Skin of body (tissue), 2 donors: ENCODE results near the gene PIGC. TPM values are rescaled to one million over a fixed set of nuclear protein-coding genes. Genes with fewer than 3 reads are reported as not detected.

Source experiments
- DNase-seq: peaks from one replicate; lab custom pipeline; 2025; lab: John Stamatoyannopoulos, UW
- total RNA-seq: library from RNA; depleted of rRNA; stranded (reverse); fragments of >200 nt; gene quantifications from one replicate; pipeline ENCODE4 v1.2.3, GENCODE V29; 2014

The PIGC gene
- total RNA-seq, 1 donor from 2014 or later: 29.6 TPM

GRCh38 chr1:172398970-172399755, 44.7 kb downstream of the PIGC start:
- peak; percentile 98 for DNase-seq

- DNase-seq: no peak
Observed at GRCh38 chr1:172398193-172398592, 45.7 kb downstream of the PIGC start.

GRCh38 chr1:172397633-172398032, 46.2 kb downstream of the PIGC start:
- DNase-seq: no peak

GRCh38 chr1:172397221-172397620, 46.6 kb downstream of the PIGC start:
- no peak for DNase-seq

- no peak for DNase-seq
Observed at GRCh38 chr1:172395576-172395975, 48.3 kb downstream of the PIGC start.

- DNase-seq: no peak
Observed at GRCh38 chr1:172394811-172395210, 49.1 kb downstream of the PIGC start.

- no peak for DNase-seq
Observed at GRCh38 chr1:172394141-172394751, 49.6 kb downstream of the PIGC start.

- DNase-seq: no peak
Observed at GRCh38 chr1:172393354-172393753, 50.5 kb downstream of the PIGC start.

GRCh38 chr1:172391976-172392375, 51.9 kb downstream of the PIGC start:
- DNase-seq: peak; percentile 86

Other genes starting within 250 kb of the PIGC start
- gene C1orf105, start 23.4 kb downstream of the PIGC start, total RNA-seq: 2.8 TPM
- 73.7 TPM for gene SUCO, start 89.1 kb upstream of the PIGC start, total RNA-seq
- gene FASLG, start 215.0 kb upstream of the PIGC start, total RNA-seq: not detected